Transverse colon (tissue), 4 donors: ENCODE measurements around the gene SYS1. TPM values are rescaled to one million over a fixed set of nuclear protein-coding genes. Genes with fewer than 3 reads are reported as not detected.

ENCODE experiments used
- DNase-seq: peaks from one replicate; pipeline ENCODE4 v3.0.0-alpha.2; 2019
- H3K27ac ChIP-seq, 4 donors: fragments of 200-600 bp; sonication (generic); 2 replicates each; pipeline ENCODE4 v1.5.1; 2016 to 2018; ENCODE audit warnings: inconsistent platforms in 4 of 4
- H3K27me3 ChIP-seq: fragments of 200-600 bp; sonication (generic); 2 replicates; pipeline ENCODE4 v1.5.1; 2017; ENCODE audit warnings: inconsistent platforms
- H3K36me3 ChIP-seq, 4 donors: fragments of 200-600 bp; sonication (generic); 2 replicates each; pipeline ENCODE4 v1.5.1; 2017 to 2019; ENCODE audit warnings: inconsistent platforms in 4 of 4
- H3K4me1 ChIP-seq, 4 donors: fragments of 200-600 bp; sonication (generic); 2 replicates each; pipeline ENCODE4 v1.5.1; 2017 to 2020; ENCODE audit warnings: inconsistent platforms in 4 of 4
- H3K4me3 ChIP-seq, 4 donors: fragments of 200-600 bp; sonication (generic); 1 replicate in 1 of 4; 2 replicates in 3 of 4; pipeline versions ENCODE4 v1.5.1 to v1.6.1; 2017 to 2019; ENCODE audit warnings: inconsistent platforms in 4 of 4
- H3K9me3 ChIP-seq, 2 donors: fragments of 200-600 bp; sonication (generic); 2 replicates each; pipeline ENCODE4 v1.5.1; 2017 to 2019; ENCODE audit warnings: inconsistent platforms in 2 of 2
- EP300 ChIP-seq: sonication (generic); formaldehyde crosslinking; IDR thresholded peaks from one replicate; pipeline ENCODE4 v1.6.1; 2017; ENCODE audit warnings: antibody characterized with exemption, low read depth
- POLR2A ChIP-seq: fragments of 450-650 bp; IDR thresholded peaks from one replicate; pipeline ENCODE4 v1.6.1; 2016; ENCODE audit warnings: antibody characterized with exemption, mild to moderate bottlenecking, moderate library complexity
- POLR2AphosphoS5 ChIP-seq, 3 donors: sonication (generic); formaldehyde crosslinking; IDR thresholded peaks; one replicate each; pipeline ENCODE4 v1.6.1; 2016; ENCODE audit warnings: antibody characterized with exemption in 3 of 3
- WGBS, 2 donors: methylation state at CpG; one replicate each; pipeline ENCODE4 v1.1.5; 2018; ENCODE audit warnings: low coverage in 1 of 2; 5-methylcytosine and 5-hydroxymethylcytosine counted together
- in situ Hi-C, 4 donors: fragments of 200-750 bp; cut with MboI; loops; one replicate each; pipeline versions ENCODE4 v1.15.0 to v1.15.1; 2017; ENCODE audit warnings: low sequenced_read_pairs in 3 of 4, low pct_ligation_motif_present in 1 of 4, low pct_unique_long_range_greater_than_20kb in 1 of 4
- intact Hi-C: fragments of 100-400 bp; cut with DNase I; formaldehyde crosslinking; loops from one replicate; pipeline ENCODE4 v1.15.1; 2023; ENCODE audit warnings: low total_unique reads
- total RNA-seq, 4 donors: library from RNA; depleted of rRNA; stranded (reverse); fragments of >200 nt; gene quantifications; one replicate each; pipeline ENCODE4 v1.1.0, GENCODE V29; 2016
- TF ChIP-seq, protein P1 (sequence below), 5 experiments: fragments of 200-600 bp in 3 of 5; fragments of 450-650 bp in 2 of 5; sonication (generic) in 3 of 5; IDR thresholded peaks; 1 replicate in 2 of 5; 2 replicates in 3 of 5; pipeline ENCODE4 v1.5.1; 2016 to 2017; ENCODE audit warnings: antibody characterized with exemption in 5 of 5, inconsistent platforms in 3 of 5, mild to moderate bottlenecking in 2 of 5, moderate library complexity in 1 of 5

Gene SYS1
- total RNA-seq, 4 donors from 2014 or later = 5.6 to 64.7 (median 38.4) TPM

- 28% methylated on average over 5 of the region's 5 CpGs; no CpG with 5 or more reads in 1 of the 2 donors for WGBS, 2 donors
- peak overlapping the region; percentile 58 to 73 (median 68) for H3K4me3 ChIP-seq
- no peak for TF ChIP-seq POLR2A
- TF ChIP-seq, protein P1, sequence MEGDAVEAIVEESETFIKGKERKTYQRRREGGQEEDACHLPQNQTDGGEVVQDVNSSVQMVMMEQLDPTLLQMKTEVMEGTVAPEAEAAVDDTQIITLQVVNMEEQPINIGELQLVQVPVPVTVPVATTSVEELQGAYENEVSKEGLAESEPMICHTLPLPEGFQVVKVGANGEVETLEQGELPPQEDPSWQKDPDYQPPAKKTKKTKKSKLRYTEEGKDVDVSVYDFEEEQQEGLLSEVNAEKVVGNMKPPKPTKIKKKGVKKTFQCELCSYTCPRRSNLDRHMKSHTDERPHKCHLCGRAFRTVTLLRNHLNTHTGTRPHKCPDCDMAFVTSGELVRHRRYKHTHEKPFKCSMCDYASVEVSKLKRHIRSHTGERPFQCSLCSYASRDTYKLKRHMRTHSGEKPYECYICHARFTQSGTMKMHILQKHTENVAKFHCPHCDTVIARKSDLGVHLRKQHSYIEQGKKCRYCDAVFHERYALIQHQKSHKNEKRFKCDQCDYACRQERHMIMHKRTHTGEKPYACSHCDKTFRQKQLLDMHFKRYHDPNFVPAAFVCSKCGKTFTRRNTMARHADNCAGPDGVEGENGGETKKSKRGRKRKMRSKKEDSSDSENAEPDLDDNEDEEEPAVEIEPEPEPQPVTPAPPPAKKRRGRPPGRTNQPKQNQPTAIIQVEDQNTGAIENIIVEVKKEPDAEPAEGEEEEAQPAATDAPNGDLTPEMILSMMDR (IDR thresholded peaks at IDR 0.05) = no peak
- in situ Hi-C loops = no loop called here
- H3K9me3 ChIP-seq = no peaks in the 10 kb centered on the region
- H3K27ac ChIP-seq = peak overlapping the region; percentile 92 to 96 (median 94)
- intact Hi-C loops = loop anchor here (5.0 kb wide), 1 partner anchor 100 kb away; no protein-coding TSS in a partner anchor
- DNase-seq = no peak
- H3K27me3 ChIP-seq = no peaks in the 10 kb centered on the region
- no peaks in the 10 kb centered on the region for H3K36me3 ChIP-seq
- peaks cover 16 to 61% (median 54%) of the 10 kb centered on the region in 4 donors for H3K4me1 ChIP-seq
Measured at GRCh38 chr20:45346851-45347250, 16.1 kb upstream of the SYS1 start.

GRCh38 chr20:45347297-45347935 is 15.5 kb upstream of the SYS1 start:
- H3K9me3 ChIP-seq = no peaks in the 10 kb centered on the region
- H3K27me3 ChIP-seq = no peaks in the 10 kb centered on the region
- in situ Hi-C loops = no loop called here
- H3K27ac ChIP-seq = peak overlapping the region; percentile 92 to 96 (median 94)
- 10 to 14% methylated on average over 2 to 10 of the region's 10 CpGs for WGBS, 2 donors
- intact Hi-C loops = loop anchor here (5.0 kb wide), 1 partner anchor 100 kb away; no protein-coding TSS in a partner anchor
- peak overlapping the region; percentile 58 to 73 (median 68) for H3K4me3 ChIP-seq
- DNase-seq = no peak
- no peaks in the 10 kb centered on the region for H3K36me3 ChIP-seq
- TF ChIP-seq POLR2AphosphoS5 (IDR thresholded peaks at IDR 0.05) = no peak
- no peak for TF ChIP-seq POLR2A
- TF ChIP-seq, protein P1 (IDR thresholded peaks at IDR 0.05) = no peak
- no peak for TF ChIP-seq EP300
- peaks cover 15 to 56% (median 49%) of the 10 kb centered on the region in 4 donors for H3K4me1 ChIP-seq

DNA sequence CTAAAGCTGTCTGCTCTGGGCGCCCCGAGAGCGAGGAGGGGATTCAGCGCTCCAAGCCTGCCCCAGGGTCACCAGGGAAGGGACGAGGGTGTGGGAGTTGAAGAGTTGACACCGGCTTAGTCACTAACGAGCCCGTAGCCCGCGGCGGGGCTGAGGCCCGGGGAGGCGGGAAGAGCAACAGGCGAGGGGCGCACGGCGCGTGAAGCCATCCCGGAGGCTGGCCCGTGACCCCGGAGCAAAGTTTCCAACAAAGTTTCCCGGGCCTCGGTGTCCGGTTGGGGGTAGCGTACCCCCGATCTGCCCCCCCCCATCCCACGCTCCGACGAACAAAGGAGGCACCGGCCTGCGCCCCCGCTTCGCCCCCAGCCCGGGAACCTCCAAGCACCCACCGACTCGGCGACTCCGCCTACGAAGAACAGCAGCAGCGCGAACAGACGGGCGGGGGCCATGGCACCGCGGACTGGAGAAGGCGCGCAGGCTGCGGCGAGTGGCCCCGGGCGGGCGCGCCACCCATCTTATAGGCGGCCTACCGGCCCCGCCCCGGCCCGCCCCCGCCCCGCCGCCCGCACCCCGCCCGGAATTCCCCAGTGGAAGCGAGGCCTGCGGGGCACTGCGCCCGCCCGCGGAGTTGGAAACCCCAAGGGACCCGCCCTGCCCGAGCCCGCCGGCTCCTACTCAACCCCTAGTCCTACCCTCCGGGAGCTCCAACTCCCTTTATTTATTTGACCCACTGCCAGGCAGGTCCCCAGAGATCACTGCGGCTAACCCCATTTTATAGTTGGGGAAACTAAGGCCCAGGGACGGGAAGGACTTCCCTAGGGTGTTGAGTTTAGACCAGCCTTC is 14.8 kb upstream of the SYS1 start, which contains the start of gene SDC4:
Gene SDC4 (minus strand): TSS at position 489 of the 843 bp plus-strand sequence. CDS start 40 bp downstream, at position 449.
- in situ Hi-C loops = no loop called here
- 1% methylated on average over 63 of the region's 77 CpGs; no CpG with 5 or more reads in 1 of the 2 donors for WGBS, 2 donors
- no peaks in the 10 kb centered on the region for H3K36me3 ChIP-seq

More for the DNA sequence above, 14.8 kb upstream of the SYS1 start, which contains the start of gene SDC4:
- TF ChIP-seq, protein P1 (IDR thresholded peaks at IDR 0.05) = no peak
- TF ChIP-seq POLR2AphosphoS5 (IDR thresholded peaks at IDR 0.05) = peak; percentile 97 to 100 (median 99)
- no peak for TF ChIP-seq EP300
- peak; percentile 99 for TF ChIP-seq POLR2A
- Histone ChIP-seq H3K27me3 (no peaks in the 10 kb centered on the region), H3K9me3 (no peaks in the 10 kb centered on the region), H3K27ac (peak within 1 kb of the TSS; percentile 92 to 96 (median 94)), H3K4me1 (peaks cover 15 to 48% (median 41%) of the 10 kb centered on the region in 4 donors), H3K4me3 (peak within 1 kb of the TSS; percentile 58 to 73 (median 68))
- intact Hi-C loops = loop anchor here (5.0 kb wide), 1 partner anchor 99 kb away; no protein-coding TSS in a partner anchor
- DNase-seq = peak; percentile 78
